ENCODE measurements around the gene MPHOSPH6. TPM values are rescaled to one million over a fixed set of nuclear protein-coding genes. Genes with fewer than 3 reads are reported as not detected.

MPHOSPH6 gene
- total and polyA plus RNA-seq, 8 donors, result 23.1 to 41.7 (median 35.9) TPM

DNA sequence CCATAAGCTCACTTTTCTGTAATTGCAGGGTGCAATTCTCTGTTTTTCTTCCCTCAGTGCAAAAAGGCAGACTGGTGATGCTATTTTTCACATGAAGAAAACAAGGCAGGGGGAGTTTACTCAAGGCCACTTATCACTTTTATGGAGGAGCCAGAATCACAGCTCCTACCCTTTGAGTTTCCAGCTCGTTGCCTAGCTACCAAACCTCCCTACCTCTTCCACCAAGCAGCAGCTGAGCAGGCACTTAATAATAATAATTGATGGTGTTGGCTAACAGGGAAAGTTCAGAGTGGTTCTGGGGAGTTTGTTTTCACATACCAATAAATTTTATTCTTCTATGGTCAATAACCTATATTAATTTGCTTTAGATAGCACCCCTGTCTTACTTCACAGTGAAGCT, 31.9 kb upstream of the MPHOSPH6 start:
- no peak for DNase-seq

DNA sequence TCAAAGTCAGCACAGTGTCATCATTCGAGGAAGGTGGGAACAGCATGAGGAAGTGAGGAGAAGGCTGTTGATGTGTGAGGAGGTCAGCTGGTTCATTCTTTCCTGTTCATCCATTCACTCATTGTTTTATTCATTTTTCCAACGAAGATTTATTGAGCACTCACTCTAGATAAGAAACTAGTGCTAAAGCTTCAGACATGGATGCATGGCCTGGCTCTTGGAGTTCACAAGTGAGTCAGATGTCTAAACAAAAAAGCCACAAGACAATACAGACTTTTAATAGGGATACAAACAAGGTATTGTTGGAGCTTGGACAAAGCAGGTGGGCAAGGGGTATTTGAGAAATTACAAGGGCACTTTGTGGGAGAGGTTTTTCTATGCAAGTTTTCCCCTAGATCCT, 31.3 kb upstream of the MPHOSPH6 start:
- Histone ChIP-seq H3K36me3 (no peaks in the 10 kb centered on the region), H3K4me3 (no peak overlapping the region), H3K27ac (no peak overlapping the region), H3K9me3 (no peaks in the 10 kb centered on the region), H3K4me1 (peaks cover 0 to 5% of the 10 kb centered on the region in 2 donors), H3K27me3 (no peaks in the 10 kb centered on the region)
- intact Hi-C loops (cut with DNase I), result no loop called here
- TF ChIP-seq, protein P1, sequence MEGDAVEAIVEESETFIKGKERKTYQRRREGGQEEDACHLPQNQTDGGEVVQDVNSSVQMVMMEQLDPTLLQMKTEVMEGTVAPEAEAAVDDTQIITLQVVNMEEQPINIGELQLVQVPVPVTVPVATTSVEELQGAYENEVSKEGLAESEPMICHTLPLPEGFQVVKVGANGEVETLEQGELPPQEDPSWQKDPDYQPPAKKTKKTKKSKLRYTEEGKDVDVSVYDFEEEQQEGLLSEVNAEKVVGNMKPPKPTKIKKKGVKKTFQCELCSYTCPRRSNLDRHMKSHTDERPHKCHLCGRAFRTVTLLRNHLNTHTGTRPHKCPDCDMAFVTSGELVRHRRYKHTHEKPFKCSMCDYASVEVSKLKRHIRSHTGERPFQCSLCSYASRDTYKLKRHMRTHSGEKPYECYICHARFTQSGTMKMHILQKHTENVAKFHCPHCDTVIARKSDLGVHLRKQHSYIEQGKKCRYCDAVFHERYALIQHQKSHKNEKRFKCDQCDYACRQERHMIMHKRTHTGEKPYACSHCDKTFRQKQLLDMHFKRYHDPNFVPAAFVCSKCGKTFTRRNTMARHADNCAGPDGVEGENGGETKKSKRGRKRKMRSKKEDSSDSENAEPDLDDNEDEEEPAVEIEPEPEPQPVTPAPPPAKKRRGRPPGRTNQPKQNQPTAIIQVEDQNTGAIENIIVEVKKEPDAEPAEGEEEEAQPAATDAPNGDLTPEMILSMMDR (IDR thresholded peaks at IDR 0.05), result no peak
- ATAC-seq (no peak), DNase-seq (no peak)

More for the DNA sequence above, 31.9 kb upstream of the MPHOSPH6 start:
- no peak overlapping the region for H3K27ac ChIP-seq
- no peaks in the 10 kb centered on the region for H3K9me3 ChIP-seq
- H3K36me3 ChIP-seq, result no peaks in the 10 kb centered on the region
- no peaks in the 10 kb centered on the region for H3K4me1 ChIP-seq
- no peak for ATAC-seq
- intact Hi-C loops (cut with DNase I), result no loop called here
- TF ChIP-seq, protein P1 (IDR thresholded peaks at IDR 0.05), result no peak
- no peaks in the 10 kb centered on the region for H3K27me3 ChIP-seq
- H3K4me3 ChIP-seq, result no peak overlapping the region

GRCh38 chr16:82199209-82199608, 29.2 kb upstream of the MPHOSPH6 start:
- DNase-seq (no peak), ATAC-seq (no peak)
- Histone ChIP-seq H3K9me3 (no peaks in the 10 kb centered on the region), H3K27ac (no peak overlapping the region), H3K27me3 (no peaks in the 10 kb centered on the region), H3K4me3 (no peak overlapping the region), H3K36me3 (no peaks in the 10 kb centered on the region), H3K4me1 (peaks cover 0 to 8% of the 10 kb centered on the region in 2 donors)
- TF ChIP-seq, protein P1 (IDR thresholded peaks at IDR 0.05), result no peak
- intact Hi-C loops (cut with DNase I), result no loop called here

DNA sequence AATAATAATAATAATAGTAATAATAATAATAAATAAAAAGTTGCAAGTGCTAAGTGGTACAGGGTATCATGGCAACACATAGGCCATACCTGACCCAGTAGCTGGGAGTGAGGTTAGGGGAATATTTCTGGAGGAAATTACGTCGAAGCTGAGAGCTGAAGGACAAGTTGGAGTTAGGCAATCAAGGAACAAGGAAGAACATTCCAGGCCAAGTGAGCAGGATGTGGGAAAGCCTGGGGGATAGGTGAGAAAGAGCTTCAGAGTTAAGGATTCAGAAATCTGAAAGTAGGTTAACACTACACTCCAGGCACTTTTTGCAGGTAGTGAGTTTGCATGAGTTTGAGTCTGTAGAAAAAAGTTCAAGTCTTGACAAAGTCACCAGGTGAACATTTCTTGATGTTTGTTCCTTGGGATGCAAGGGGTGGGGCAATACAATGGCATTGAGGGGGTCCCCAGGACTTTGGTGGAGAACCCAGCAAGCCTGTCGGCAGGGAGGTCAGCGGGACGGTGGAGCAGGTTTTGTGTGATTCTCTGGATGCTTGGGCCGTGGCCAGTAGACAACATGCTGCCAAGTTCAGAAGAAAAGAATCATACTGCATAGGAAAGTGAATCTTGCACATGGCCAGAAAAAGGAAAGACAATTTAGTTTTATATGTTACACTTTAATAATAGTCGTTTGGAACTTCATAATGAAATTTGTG, 27.7 kb upstream of the MPHOSPH6 start:
- Histone ChIP-seq H3K4me3 (no peak overlapping the region), H3K9me3 (no peaks in the 10 kb centered on the region), H3K27me3 (no peaks in the 10 kb centered on the region), H3K4me1 (peaks cover 0 to 14% of the 10 kb centered on the region in 2 donors), H3K27ac (no peak overlapping the region), H3K36me3 (no peaks in the 10 kb centered on the region)
- ATAC-seq (peak; percentile 29), DNase-seq (no peak)
- intact Hi-C loops (cut with DNase I), result no loop called here
- TF ChIP-seq, protein P1 (IDR thresholded peaks at IDR 0.05), result no peak

- Histone ChIP-seq H3K36me3 (no peaks in the 10 kb centered on the region), H3K27me3 (no peaks in the 10 kb centered on the region), H3K27ac (peak overlapping the region in 1 of 2 donors; percentile 53), H3K9me3 (no peaks in the 10 kb centered on the region), H3K4me1 (peaks cover 0 to 14% of the 10 kb centered on the region in 2 donors), H3K4me3 (no peak overlapping the region)
- intact Hi-C loops (cut with DNase I), result no loop called here
- ATAC-seq (peak; percentile 31), DNase-seq (no peak)
- TF ChIP-seq, protein P1 (IDR thresholded peaks at IDR 0.05), result no peak
Observed at GRCh38 chr16:82195917-82196494, 26.0 kb upstream of the MPHOSPH6 start.
